HG02870 (cell line): ENCODE results near the gene ADIPOR2.

Source experiments
- ATAC-seq: cut with Tn5 transposase; IDR thresholded peaks from one replicate; pipeline ENCODE4 v1.9.1; 2021; ENCODE audit warnings: mild to moderate bottlenecking, moderate library complexity; ENCODE audit not compliant: unreplicated experiment

ADIPOR2 gene, protein sequence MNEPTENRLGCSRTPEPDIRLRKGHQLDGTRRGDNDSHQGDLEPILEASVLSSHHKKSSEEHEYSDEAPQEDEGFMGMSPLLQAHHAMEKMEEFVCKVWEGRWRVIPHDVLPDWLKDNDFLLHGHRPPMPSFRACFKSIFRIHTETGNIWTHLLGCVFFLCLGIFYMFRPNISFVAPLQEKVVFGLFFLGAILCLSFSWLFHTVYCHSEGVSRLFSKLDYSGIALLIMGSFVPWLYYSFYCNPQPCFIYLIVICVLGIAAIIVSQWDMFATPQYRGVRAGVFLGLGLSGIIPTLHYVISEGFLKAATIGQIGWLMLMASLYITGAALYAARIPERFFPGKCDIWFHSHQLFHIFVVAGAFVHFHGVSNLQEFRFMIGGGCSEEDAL

DNA sequence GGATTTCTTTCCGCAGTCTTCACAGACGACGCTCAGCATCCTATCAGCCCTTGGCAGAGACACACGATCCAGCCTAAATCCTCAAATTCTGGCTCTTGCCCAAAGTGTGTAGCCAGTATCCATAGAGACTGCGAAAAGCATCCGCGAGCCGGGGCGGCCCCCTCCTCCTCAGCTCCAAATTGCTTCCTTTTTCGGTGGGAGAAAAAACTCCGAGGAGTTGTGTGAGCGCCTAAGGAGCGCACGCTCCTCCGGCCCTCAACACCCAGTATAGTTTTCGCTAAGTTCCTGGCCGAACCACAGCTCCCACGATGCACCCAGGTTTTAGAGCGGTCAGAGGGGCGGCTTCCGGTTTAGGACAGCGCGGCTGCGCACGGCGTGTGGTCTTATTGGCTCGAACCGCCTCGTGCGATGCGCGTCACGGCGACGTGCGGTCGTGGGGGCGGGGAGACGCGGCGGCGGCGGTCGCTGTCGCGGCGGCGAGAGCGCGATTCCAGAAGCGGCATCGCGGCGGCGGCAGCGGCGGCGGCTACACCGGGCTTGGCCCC, at the start of gene ADIPOR2:
Gene ADIPOR2 (plus strand): TSS at position 493 of the 545 bp plus-strand sequence. CDS start 63,274 bp downstream, outside the sequence.
- ATAC-seq, result peak; percentile 94

DNA sequence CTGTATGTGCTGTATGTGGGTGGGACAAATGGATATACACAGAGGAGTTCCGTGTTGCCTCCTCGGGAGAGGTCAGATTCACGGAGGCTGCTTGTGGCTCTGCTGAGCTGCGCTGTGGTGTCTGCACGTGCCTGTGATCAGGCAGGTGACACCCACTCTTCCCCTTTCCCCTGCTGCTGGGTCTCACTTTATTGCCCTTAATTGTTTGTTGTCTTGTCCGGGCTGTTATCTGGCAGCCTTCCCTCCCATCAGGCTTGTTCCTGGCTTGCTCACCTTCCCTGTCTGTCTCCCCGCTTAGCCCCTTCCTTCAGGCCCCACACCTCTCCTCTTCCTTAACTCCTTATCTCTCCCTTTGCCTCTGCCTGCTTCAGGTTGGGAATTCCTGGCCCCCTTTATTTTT, 48.4 kb upstream of the ADIPOR2 start:
- no peak for ATAC-seq

DNA sequence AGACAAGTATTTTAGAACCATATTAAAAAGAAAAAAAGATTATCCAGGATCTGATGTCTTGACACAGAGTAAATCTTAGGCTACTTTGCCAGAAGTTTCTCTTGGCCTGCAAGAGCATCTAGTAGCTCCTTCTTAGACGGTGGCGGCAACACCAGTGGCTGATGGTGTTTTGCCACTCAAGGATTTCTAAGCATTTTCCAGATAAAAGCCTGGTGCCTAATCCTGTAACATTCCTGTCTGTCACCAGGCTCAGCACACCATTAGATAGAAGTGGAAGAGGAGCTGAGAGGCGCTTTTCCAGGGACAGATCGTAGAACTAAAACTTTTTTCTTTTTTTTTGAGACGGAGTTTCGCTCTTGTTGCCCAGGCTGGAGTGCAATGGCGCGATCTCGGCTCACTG, 47.8 kb upstream of the ADIPOR2 start:
- ATAC-seq, result no peak

DNA sequence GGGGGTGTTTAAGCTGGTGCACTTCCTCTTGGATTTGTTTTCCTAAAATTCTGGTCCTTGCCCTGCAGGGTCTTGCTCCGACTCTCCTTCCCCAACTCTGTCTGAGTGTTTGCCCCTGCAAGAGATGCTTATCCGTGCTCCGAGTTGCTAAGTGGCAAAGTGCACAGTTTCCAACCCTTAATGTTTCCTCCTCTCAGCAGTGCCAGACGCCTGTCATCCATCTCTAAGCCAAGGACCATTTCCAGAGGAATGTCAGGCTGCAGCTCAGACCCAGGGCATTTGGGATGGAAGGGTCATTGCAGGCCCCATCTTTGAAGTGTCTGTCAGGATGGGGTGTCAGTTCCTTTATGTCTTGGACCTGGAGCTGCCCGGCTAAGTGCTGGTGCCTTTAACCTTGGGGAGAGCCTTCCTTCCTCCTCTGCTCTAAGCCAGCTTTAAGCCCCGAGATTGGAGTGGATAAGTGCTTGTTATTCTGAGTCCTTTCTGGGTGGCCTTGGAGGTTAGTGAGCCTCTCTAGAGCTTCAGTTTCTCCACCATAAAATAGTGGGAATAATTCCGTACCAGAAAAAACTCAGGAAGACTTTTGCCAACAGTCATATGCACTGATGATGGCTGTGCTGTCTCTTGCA, 46.9 kb upstream of the ADIPOR2 start:
- no peak for ATAC-seq

DNA sequence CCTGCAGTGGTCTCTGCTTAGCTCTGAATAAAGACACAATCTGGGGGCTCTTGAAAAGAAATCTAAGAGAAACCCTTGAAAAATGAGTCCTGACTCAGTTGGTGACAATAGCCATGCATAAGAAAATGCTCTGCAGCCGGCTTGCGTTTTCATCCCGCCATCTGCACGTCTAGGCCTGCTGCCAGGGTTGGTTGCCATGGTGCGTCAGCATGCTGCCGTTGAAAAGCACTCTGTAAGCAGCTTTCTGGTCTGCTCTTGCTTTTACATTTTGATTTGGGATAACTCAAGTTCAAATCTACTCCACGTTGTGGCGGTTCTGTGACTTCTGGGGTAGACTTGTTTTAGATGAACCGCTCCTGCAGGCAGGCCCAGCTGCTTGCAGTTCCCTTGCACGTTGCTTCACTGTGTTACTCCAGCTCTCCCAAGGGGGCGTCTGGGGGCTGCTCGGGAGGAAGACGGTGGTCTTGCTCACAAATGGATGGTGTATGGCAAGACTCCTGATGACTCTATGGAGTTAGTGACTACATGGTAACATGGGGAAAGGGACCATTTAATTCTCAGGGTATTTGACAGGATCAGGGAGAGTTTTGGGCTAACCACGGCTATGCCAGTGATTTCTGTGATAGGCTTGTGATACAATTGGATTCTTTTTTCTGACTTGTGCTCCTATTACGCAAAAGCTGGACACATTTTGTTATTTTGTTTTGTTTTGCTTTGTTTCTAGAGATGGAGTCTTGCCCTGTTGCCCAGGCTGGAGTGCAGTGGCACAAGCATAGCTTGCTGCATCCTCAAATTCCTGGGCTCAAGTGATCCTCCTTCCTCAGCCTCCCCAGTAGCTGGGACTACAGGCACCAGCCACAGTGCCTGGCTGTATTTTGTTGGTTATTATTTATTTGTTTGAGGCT, 46.1 kb upstream of the ADIPOR2 start:
- ATAC-seq, result no peak

DNA sequence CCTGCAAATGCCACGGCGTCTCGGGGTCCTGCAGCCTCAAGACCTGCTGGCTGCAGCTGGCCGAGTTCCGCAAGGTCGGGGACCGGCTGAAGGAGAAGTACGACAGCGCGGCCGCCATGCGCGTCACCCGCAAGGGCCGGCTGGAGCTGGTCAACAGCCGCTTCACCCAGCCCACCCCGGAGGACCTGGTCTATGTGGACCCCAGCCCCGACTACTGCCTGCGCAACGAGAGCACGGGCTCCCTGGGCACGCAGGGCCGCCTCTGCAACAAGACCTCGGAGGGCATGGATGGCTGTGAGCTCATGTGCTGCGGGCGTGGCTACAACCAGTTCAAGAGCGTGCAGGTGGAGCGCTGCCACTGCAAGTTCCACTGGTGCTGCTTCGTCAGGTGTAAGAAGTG, 45.1 kb upstream of the ADIPOR2 start:
- no peak for ATAC-seq

DNA sequence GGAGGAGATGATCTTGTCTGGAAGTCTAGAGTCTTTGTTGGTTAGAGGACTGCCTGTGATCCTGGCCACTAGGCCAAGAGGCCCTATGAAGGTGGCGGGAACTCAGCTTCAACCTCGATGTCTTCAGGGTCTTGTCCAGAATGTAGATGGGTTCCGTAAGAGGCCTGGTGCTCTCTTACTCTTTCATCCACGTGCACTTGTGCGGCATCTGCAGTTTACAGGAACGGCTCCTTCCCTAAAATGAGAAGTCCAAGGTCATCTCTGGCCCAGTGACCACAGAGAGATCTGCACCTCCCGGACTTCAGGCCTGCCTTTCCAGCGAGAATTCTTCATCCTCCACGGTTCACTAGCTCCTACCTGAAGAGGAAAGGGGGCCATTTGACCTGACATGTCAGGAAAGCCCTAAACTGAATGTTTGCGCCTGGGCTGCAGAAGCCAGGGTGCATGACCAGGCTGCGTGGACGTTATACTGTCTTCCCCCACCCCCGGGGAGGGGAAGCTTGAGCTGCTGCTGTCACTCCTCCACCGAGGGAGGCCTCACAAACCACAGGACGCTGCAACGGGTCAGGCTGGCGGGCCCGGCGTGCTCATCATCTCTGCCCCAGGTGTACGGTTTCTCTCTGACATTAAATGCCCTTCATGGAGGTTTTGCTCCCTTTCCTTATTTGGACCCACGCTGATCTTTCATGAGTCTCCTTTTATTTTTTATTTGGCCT, 44.1 kb upstream of the ADIPOR2 start:
- no peak for ATAC-seq

DNA sequence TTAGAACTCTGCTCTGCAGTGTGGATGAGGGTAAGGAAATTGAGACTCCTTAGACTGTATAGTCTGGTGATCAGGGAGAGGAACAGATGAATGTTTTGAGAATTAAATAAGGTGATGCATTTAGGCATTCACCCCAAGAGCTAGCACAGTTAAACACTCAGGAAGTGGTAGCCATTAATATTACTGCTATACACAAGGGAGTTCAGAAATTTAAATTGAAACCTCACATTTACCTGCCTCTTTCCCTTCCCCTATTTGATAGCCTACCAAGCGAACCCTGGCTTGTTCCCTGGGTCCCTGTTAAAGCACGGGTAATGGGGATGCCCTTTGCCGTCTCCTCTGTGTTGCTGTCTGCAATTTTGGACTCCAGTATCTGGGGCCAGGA, 43.6 kb upstream of the ADIPOR2 start:
- ATAC-seq, result no peak

DNA sequence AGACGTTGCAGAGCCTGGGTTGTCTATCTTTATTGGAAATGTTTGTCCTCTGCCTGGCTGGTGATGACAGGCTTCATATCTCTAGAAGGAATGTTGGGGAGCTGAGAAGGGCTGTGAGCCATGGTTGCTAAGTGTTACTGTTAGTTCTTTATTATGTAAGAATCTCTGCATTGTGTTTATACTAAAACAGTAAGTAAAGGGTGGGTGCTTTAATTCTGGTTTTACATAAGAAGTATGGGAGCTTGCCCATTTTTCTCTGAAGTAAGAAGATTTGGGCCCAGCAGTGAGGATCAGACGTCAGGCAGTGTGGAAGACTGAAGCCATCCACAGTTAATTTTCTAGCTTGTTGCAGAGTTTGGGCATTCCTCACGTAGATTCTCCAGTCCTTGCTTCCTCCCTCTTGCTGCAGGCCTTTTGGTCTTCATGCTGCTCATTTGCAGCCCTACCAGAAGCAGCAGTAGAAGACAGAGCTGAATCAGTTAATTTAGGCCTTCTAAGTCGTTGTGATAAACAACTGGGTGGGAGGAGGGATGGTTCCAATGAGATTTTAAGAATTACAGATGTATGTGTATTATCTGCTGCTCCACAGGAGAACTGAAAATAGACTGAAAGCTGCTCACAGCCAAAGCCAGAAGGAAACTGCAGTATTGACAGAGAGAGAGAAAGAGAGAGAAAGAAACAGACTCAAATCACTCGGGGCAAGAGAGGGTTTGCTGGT, 40.5 kb upstream of the ADIPOR2 start:
- no peak for ATAC-seq

DNA sequence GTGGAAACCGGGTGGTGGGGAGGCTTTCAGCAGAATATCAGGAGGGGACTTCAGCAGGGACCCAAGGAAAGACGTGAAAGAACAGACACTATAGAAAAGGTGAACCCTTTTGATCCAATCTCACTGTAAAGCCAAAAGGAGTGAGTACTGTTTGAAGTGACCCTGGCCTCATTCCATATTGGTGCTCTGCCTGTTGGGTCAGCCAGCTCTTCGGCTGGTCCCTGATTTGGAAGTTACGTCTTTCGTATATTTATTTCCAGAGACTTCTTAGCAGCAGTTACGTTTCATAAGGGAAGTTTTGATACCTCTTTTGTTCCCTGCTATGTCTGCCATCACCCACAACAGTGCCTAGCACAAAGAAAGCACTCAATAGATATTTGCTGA, 39.9 kb upstream of the ADIPOR2 start:
- no peak for ATAC-seq

DNA sequence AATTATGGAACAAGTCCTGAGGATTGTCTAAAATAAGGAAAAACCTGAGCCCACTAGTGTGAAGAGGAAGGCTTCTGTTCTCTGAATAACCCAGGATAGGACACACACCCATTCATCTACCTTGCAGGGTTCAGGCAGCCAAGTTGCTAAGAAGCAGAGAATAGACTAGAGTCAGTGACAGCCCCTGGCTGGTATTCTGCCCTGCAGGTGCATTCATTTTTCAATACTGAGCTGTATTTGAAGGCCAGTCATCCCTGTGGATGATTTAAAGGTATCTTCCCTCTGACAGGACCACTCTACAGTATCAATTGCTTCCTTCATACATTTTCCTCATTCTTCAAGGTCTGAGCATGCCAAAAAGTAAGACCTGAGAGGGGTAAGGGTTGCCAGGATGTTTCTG, 38.9 kb upstream of the ADIPOR2 start:
- ATAC-seq, result no peak

DNA sequence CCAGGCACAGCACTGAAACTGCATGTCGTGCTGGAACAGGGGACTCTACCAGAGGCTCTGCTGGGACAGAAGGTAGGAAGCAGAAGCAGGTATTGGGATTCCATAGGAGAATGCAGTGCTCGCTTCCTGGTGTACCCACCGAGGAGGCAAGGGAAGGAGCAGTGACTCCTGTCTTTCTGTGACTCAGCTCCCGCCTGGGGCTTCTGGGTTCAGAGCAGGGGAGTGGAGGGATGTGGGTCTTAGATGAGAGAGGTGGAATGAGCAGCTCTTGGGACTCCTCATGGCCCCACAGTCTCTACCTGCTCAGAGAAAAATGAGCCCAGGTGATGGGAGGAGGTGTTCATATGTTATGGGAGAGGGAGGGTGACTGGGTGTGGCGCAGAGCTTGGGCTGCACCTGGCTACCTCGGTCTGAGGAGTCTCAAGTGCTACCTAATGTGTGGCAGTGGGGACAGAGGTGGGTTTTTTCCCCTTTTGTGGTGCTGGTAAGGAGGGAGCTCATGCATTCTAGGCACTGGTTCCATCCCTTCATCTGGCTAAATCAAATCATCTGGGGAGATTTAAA, 35.6 kb upstream of the ADIPOR2 start:
- no peak for ATAC-seq

DNA sequence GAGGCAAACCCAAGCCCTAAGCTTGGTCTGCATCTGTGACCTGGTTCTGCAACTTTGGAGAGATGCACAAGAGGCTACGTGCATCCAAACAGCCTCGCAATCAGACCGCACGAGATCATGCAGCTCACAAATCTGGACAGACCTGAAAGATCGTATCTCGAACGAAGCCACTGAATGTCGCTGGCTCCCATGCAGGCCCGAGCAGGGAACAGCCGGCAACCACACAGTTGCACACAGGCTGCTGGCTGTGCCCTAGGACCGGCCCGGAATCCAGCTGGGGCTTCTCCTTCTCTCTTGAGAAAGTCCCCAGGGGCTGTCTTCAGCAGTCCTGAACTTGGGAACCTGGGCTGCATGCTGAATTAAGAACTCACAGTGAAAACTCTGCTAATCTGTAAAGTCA, 34.0 kb upstream of the ADIPOR2 start:
- no peak for ATAC-seq

DNA sequence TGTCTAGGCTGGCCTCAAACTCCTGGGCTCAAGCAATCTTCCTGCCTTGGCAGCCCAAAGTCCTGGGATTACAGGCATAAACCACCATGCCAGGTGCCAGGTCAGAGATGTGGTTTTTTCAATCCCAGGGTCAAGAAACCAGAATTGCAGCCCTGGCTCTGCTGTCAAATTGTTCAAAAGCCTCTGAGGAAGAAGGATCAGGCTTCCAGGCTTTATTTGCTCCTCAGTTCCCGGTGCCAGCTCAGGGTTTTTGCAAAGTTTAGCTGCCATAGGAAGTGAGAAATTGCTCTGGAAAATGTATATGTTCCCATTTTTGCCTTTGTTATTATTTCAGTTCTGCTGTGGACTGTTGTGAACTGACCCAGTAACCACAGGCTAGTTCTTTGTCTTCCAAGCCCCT, 33.2 kb upstream of the ADIPOR2 start:
- ATAC-seq, result no peak

DNA sequence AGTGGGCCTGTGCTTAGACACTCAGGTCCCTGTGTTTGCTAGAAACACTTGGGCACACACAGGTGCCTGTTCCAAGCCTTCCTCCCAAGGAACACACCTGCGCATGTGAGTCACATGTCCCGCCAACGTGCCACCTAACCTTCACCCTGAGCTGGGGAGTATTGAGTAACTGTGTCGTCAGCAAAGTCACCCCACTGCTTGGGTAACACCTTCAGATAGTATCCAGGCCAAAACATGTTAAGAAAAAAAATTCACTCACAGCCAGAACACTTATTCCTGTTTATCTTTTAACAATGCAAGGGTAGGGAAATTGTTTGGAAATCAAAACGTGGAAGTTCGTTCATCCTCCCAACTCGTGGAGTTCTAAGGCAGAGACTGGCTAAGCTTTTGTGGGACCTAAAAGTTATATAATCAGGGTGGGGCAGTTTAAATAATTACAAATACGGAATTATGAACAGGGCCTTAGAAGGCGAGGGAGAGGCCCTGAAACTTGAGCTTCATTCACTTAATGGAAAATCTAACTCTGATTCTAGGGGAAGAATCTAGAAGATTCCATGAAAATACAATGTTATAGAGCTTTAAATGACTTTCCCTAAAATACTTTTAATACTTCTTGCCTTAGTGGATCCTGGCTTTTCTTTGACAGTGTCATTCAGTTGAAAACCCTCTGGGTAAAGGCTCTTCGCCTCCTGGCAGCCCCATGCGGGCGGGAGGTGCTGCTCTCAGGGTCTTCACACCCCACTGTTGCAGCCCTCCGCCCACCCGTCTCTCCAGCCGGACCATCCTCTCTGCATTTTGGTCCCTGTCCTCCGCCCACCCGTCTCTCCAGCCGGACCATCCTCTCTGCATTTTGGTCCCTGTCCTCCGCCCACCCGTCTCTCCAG, 30.3 kb upstream of the ADIPOR2 start:
- ATAC-seq, result no peak

DNA sequence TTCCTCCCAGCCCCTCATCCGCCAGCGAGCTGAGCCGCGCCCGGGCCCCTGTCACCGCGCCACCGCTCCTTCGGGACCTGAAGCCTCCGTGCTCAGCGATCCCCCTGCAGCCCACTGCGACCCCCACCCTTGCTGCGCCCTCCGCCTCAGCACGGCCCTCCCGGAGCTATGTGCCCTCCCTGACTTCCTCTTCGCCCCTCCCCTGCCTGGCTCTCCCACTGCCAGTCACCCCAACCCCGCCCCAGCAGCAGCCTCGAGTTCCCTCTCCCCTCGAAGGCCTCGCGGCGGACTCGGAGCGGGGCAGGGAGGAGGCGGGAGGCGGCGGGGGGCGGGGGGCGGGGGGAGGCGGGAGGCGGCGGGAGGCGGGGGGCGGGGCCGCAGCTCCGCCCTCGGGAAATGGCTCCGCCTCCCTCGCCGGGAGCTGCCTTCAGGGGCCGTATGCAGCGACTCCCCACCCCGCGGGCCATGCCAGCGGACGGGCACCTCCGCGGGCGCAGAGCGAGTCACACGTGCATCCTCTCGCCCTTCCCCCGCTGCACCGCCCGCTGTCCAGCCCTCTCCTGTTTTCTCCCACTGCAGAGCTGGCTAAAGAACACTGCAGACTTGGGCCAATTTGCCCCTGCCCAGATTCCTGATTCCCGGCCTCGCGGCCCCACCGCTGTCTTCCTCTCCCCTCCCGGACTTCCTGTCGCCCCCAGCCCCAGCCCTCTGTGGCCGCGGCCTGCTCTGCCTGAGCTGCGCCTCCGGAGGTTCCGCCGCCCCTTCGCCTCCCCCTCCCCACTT, 29.1 kb upstream of the ADIPOR2 start:
- no peak for ATAC-seq

DNA sequence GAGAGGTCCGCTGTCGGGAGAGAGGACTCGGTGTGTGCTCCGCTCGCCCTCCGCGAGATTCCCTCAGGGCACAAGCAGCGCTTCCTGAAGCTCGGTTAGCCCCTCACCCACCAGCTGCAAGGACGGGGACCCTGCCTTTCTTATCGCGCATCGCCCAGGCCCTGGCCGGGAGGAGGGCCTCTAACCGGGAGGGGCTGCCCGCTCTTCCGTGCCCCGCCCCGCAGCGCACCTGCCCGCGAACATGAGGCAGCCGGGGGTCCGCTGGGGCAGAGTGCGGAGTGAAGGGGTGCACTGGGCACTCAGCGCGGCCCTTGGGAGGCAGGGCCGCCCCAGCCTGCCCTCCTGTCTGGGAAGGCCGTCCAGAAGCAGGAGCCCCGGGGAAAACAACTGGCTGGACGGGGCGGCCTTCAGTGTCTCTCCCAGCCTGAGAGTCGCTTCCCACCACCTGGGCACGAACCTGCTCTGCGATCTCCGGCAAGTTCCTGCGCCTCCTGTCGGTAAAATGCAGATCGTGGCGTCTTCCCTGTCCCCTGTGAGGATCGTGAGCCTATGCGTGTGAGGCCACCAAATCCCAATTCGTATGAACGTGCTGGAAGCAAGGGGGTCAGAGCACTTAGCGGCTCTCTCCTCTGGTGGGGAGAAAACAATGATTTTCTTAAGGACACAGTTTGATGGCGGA, 28.0 kb upstream of the ADIPOR2 start:
- no peak for ATAC-seq
